A549 (cell line): ENCODE results near the gene LIG1. TPM values are rescaled to one million over a fixed set of nuclear protein-coding genes. Genes with fewer than 3 reads are reported as not detected.

Experiments used
- ATAC-seq, 2 experiments: fragments of 200-7000 bp in 1 of 2; fragments of >200 bp in 1 of 2; cut with Nextera tagmentation in 1 of 2; cut with Tn5 transposase in 1 of 2; 3 replicates each; pipeline versions ENCODE4 v1.8.0 to v1.9.1; 2018 to 2020; ENCODE audit warnings: mild to moderate bottlenecking in 1 of 2, moderate library complexity in 1 of 2
- CTCF ChIA-PET: fragments of 300-600 bp; sonication (Branson Sonifier 250); formaldehyde crosslinking; extraction: SDS; loops from one replicate; lab custom pipeline; 2021; ENCODE audit warnings: antibody characterized with exemption, inconsistent platforms; lab: Yijun Ruan, JAX
- POLR2A ChIA-PET: fragments of 350-600 bp; formaldehyde crosslinking; extraction: SDS; loops from one replicate; lab custom pipeline; 2021; ENCODE audit warnings: antibody characterized with exemption, inconsistent platforms; lab: Yijun Ruan, JAX
- DNase-seq, 2 experiments: peaks; one replicate each; pipeline versions ENCODE4 v3.0.0 to v3.0.0-alpha.2; 2011 to 2016; ENCODE audit warnings: low read depth in 1 of 2, low spot score in 1 of 2
- FAIRE-seq: peaks from 2 replicates; lab custom pipeline; 2011; peaks lifted over from hg19 to GRCh38; lab: Jason Lieb, UNC
- H3K27ac ChIP-seq, 2 experiments: fragments of >200 bp; sonication (Bioruptor Twin); formaldehyde crosslinking; 3 replicates each; pipeline ENCODE4 v1.5.1; 2016 to 2017
- H3K4me1 ChIP-seq: fragments of >200 bp; sonication (Bioruptor Twin); formaldehyde crosslinking; 3 replicates; pipeline ENCODE4 v1.6.1; 2016
- H3K4me2 ChIP-seq: fragments of >200 bp; sonication (Bioruptor Twin); formaldehyde crosslinking; 3 replicates; pipeline ENCODE4 v1.6.1; 2016
- H3K4me3 ChIP-seq: fragments of >200 bp; sonication (Bioruptor Twin); formaldehyde crosslinking; 3 replicates; pipeline ENCODE4 v1.5.1; 2016
- H3K9me3 ChIP-seq: fragments of >200 bp; sonication (Bioruptor Twin); formaldehyde crosslinking; 3 replicates; pipeline ENCODE4 v1.6.1; 2016
- CEBPB ChIP-seq, 2 experiments: fragments of >200 bp in 1 of 2; sonication (Bioruptor Twin) in 1 of 2; formaldehyde crosslinking in 1 of 2; IDR thresholded peaks; 2 replicates each; pipeline ENCODE4 v1.6.1; 2012 to 2016
- CHD4 ChIP-seq: fragments of 200-600 bp; sonication (generic); IDR thresholded peaks from 2 replicates; pipeline ENCODE4 v1.6.1; 2016; ENCODE audit warnings: antibody characterized with exemption, mild to moderate bottlenecking, borderline replicate concordance
- EHF ChIP-seq: fragments of 250-450 bp; sonication (Bioruptor Pico); IDR thresholded peaks from 2 replicates; pipeline ENCODE4 v1.5.0; 2020; ENCODE audit warnings: mild to moderate bottlenecking
- EHMT2 ChIP-seq: fragments of 200-600 bp; sonication (generic); IDR thresholded peaks from 2 replicates; pipeline ENCODE4 v1.6.1; 2016; ENCODE audit warnings: antibody characterized with exemption, low read depth, mild to moderate bottlenecking, moderate library complexity
- EP300 ChIP-seq, 2 experiments: fragments of >200 bp; sonication (Bioruptor Twin); formaldehyde crosslinking; IDR thresholded peaks; 2 replicates in 1 of 2; 3 replicates in 1 of 2; pipeline ENCODE4 v1.6.1; 2016 to 2017
- GATA3 ChIP-seq: IDR thresholded peaks from 2 replicates; pipeline ENCODE4 v1.6.1; 2012; ENCODE audit warnings: borderline replicate concordance
- HEYL ChIP-seq: fragments of 250-450 bp; sonication (Bioruptor Pico); IDR thresholded peaks from 2 replicates; pipeline ENCODE4 v1.8.0; 2021; ENCODE audit warnings: mild to moderate bottlenecking, moderate library complexity
- HOXA7 ChIP-seq: fragments of 250-450 bp; sonication (Bioruptor Pico); IDR thresholded peaks from 2 replicates; pipeline ENCODE4 v1.5.0; 2020; ENCODE audit warnings: mild to moderate bottlenecking, moderate library complexity
- HOXB13 ChIP-seq: fragments of 250-450 bp; sonication (Bioruptor Pico); IDR thresholded peaks from 2 replicates; pipeline ENCODE4 v1.5.0; 2020; ENCODE audit warnings: low read depth, mild to moderate bottlenecking, moderate library complexity
- JUN ChIP-seq, 2 experiments: fragments of >200 bp; sonication (Bioruptor Twin); formaldehyde crosslinking; IDR thresholded peaks; 2 replicates in 1 of 2; 3 replicates in 1 of 2; pipeline ENCODE4 v1.6.1; 2016 to 2017
- MAFK ChIP-seq: fragments of 450-650 bp; IDR thresholded peaks from 2 replicates; pipeline ENCODE4 v1.6.1; 2014; ENCODE audit not compliant: partially characterized antibody
- MAZ ChIP-seq: fragments of 150-350 bp; IDR thresholded peaks from 2 replicates; pipeline ENCODE4 v1.6.1; 2014; ENCODE audit warnings: antibody characterized with exemption, low read depth, low read length, borderline replicate concordance
- NPAS2 ChIP-seq: fragments of 250-450 bp; sonication (Bioruptor Pico); IDR thresholded peaks from 2 replicates; pipeline ENCODE4 v1.8.0; 2022; ENCODE audit warnings: mild to moderate bottlenecking, moderate library complexity, borderline replicate concordance
- PHF8 ChIP-seq: fragments of 200-600 bp; sonication (generic); IDR thresholded peaks from 2 replicates; pipeline ENCODE4 v1.6.1; 2016; ENCODE audit warnings: low read depth, mild to moderate bottlenecking, antibody characterized with exemption, moderate library complexity, borderline replicate concordance
- POLR2A ChIP-seq: IDR thresholded peaks from 2 replicates; pipeline ENCODE4 v1.6.1; 2012; ENCODE audit warnings: mild to moderate bottlenecking, low read length
- RCOR1 ChIP-seq: fragments of 150-350 bp; IDR thresholded peaks from 2 replicates; pipeline ENCODE4 v1.6.1; 2014; ENCODE audit warnings: antibody characterized with exemption, low read length, low read depth
- SMC3 ChIP-seq: fragments of >200 bp; sonication (Bioruptor Twin); formaldehyde crosslinking; IDR thresholded peaks from 3 replicates; pipeline ENCODE4 v1.6.1; 2018; ENCODE audit warnings: inconsistent platforms
- ZNF302 ChIP-seq: fragments of 250-450 bp; sonication (Bioruptor Pico); IDR thresholded peaks from 2 replicates; pipeline ENCODE4 v1.9.0; 2021; ENCODE audit warnings: inconsistent platforms, mild to moderate bottlenecking, moderate library complexity
- ZSCAN20 ChIP-seq: fragments of 250-450 bp; sonication (Bioruptor Pico); IDR thresholded peaks from 2 replicates; pipeline ENCODE4 v1.8.0; 2022; ENCODE audit warnings: mild to moderate bottlenecking, moderate library complexity
- WGBS: methylation state at CpG from one replicate; pipeline ENCODE4 v1.1.6; 2017; ENCODE audit errors: missing lambda C conversion rate; 5-methylcytosine and 5-hydroxymethylcytosine counted together
- polyA plus RNA-seq, 4 experiments: library from polyadenylated mRNA; depleted of rRNA in 3 of 4; stranded (reverse); fragments of >200 nt; fragmentation: RNase III in 1 of 4; extraction: RNeasy Plus Mini Kit Qiagen cat#74134 plus additional on column Dnase treatment in 1 of 4; gene quantifications; 2 replicates in 3 of 4; 3 replicates in 1 of 4; pipeline ENCODE4 v1.2.3, GENCODE V29; 2011 to 2017
- TF ChIP-seq, protein P1 (sequence below): fragments of 200-600 bp; sonication (generic); IDR thresholded peaks from 2 replicates; pipeline ENCODE4 v1.6.1; 2016; ENCODE audit warnings: antibody characterized with exemption, mild to moderate bottlenecking, moderate library complexity
- TF ChIP-seq, protein P2 (sequence below): fragments of >200 bp; sonication (Bioruptor Twin); formaldehyde crosslinking; IDR thresholded peaks from 3 replicates; pipeline ENCODE4 v1.6.1; 2016

Gene LIG1
- polyA plus RNA-seq, 2 of the 4 experiments (the other 2 are of a cell fraction) = 54.9 to 101 TPM

- H3K4me2 ChIP-seq = no peak overlapping the region
- FAIRE-seq = no peak
- TF ChIP-seq HOXB13 (no peak), SMC3 (no peak), POLR2A (no peak)
- POLR2A ChIA-PET = no interaction called here
- CTCF ChIA-PET = no interaction called here
- ATAC-seq = no peak
- WGBS = 89% methylated on average over 7 of the region's 7 CpGs
- DNase-seq = no peak
- no peaks in the 10 kb centered on the region for H3K9me3 ChIP-seq
- H3K4me3 ChIP-seq = no peak overlapping the region
- H3K4me1 ChIP-seq = no peaks in the 10 kb centered on the region
- H3K27ac ChIP-seq = no peak overlapping the region
Measured at GRCh38 chr19:48192750-48193149, 22.6 kb upstream of the LIG1 start.

- 89% methylated on average over 3 of the region's 3 CpGs for WGBS
- ATAC-seq (no peak), DNase-seq (no peak), FAIRE-seq (no peak)
- ChIA-PET CTCF (interaction anchor here (1.0 to 2.3 kb wide), 8 partner anchors 10 to 227 kb away, joined by 3 to 8 read pairs (median 4); no protein-coding TSS in a partner anchor), POLR2A (interaction anchor here (2.6 kb wide), 1 partner anchor 13 kb away, joined by 13 read pairs; no protein-coding TSS in a partner anchor)
- Histone ChIP-seq H3K4me3 (no peak overlapping the region), H3K27ac (no peak overlapping the region), H3K4me1 (no peaks in the 10 kb centered on the region), H3K9me3 (no peaks in the 10 kb centered on the region), H3K4me2 (no peak overlapping the region)
- no peak for TF ChIP-seq GATA3
- TF ChIP-seq MAFK = no peak
- TF ChIP-seq, protein P1, sequence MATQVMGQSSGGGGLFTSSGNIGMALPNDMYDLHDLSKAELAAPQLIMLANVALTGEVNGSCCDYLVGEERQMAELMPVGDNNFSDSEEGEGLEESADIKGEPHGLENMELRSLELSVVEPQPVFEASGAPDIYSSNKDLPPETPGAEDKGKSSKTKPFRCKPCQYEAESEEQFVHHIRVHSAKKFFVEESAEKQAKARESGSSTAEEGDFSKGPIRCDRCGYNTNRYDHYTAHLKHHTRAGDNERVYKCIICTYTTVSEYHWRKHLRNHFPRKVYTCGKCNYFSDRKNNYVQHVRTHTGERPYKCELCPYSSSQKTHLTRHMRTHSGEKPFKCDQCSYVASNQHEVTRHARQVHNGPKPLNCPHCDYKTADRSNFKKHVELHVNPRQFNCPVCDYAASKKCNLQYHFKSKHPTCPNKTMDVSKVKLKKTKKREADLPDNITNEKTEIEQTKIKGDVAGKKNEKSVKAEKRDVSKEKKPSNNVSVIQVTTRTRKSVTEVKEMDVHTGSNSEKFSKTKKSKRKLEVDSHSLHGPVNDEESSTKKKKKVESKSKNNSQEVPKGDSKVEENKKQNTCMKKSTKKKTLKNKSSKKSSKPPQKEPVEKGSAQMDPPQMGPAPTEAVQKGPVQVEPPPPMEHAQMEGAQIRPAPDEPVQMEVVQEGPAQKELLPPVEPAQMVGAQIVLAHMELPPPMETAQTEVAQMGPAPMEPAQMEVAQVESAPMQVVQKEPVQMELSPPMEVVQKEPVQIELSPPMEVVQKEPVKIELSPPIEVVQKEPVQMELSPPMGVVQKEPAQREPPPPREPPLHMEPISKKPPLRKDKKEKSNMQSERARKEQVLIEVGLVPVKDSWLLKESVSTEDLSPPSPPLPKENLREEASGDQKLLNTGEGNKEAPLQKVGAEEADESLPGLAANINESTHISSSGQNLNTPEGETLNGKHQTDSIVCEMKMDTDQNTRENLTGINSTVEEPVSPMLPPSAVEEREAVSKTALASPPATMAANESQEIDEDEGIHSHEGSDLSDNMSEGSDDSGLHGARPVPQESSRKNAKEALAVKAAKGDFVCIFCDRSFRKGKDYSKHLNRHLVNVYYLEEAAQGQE = no peak
- no peak for TF ChIP-seq ZNF302 (CRISPR knock-in tag)
- no peak for TF ChIP-seq RCOR1
- TF ChIP-seq, protein P2, sequence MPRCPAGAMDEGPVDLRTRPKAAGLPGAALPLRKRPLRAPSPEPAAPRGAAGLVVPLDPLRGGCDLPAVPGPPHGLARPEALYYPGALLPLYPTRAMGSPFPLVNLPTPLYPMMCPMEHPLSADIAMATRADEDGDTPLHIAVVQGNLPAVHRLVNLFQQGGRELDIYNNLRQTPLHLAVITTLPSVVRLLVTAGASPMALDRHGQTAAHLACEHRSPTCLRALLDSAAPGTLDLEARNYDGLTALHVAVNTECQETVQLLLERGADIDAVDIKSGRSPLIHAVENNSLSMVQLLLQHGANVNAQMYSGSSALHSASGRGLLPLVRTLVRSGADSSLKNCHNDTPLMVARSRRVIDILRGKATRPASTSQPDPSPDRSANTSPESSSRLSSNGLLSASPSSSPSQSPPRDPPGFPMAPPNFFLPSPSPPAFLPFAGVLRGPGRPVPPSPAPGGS = no peak
- no peak for TF ChIP-seq HOXB13
- TF ChIP-seq JUN (IDR thresholded peaks at IDR 0.05) = no peak
- no peak for TF ChIP-seq ZSCAN20
- no peak for TF ChIP-seq NPAS2 (CRISPR knock-in tag)
- no peak for TF ChIP-seq EHMT2
- no peak for TF ChIP-seq EP300 (IDR thresholded peaks at IDR 0.05)
- no peak for TF ChIP-seq EHF (CRISPR knock-in tag)
- no peak for TF ChIP-seq CEBPB (IDR thresholded peaks at IDR 0.05)
- TF ChIP-seq CHD4 = no peak
- no peak for TF ChIP-seq PHF8
- no peak for TF ChIP-seq HOXA7
- TF ChIP-seq HEYL = no peak
- TF ChIP-seq MAZ = no peak
Measured at GRCh38 chr19:48190885-48191284, 20.7 kb upstream of the LIG1 start.
